IPS-NIHi7 (cell line): ENCODE measurements around the gene AKAP6.

Experiments
- DNase-seq: peaks from one replicate; pipeline ENCODE4 v3.0.0; 2012; ENCODE audit warnings: mixed read lengths; ENCODE audit errors: extremely low spot score

Gene AKAP6

DNA sequence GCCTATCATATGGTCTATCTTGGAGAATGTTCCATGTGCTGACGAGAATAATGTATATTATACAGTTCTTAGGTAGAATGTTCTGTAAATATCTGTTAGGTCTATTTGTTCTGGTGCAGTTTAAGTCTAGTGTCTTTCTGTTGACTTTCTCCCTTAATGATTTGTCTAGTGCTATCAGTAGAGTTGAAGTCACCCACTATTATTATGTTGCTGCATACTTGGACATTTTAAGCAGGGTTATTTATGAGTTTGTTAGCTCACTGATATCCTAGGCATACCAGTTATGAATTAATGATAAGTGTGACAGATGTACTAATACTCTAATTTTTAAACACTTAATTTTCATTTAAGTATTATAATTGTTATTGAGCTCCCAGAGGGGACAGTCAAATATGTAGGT is 292.5 kb downstream of the AKAP6 start:
- no peak for DNase-seq

DNA sequence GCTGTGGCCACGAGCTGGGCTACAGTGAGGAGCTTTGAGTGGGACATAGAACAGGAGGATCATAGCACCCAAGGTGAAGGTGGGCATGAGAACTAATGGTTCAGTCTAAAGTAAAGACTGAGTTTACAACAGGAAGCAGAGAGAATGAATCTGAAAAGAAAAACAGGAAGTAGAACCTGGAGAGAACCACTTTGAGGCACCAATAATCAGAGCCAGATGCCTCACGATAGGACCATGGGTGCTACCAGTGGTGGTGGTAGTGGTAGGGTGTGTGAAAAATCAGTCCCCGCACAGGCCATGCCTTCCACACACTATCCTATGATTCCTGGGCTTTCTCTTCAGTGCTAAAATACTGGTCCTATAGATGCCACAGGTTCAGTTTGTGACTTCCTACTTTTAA is 293.6 kb downstream of the AKAP6 start:
- DNase-seq: no peak

DNA sequence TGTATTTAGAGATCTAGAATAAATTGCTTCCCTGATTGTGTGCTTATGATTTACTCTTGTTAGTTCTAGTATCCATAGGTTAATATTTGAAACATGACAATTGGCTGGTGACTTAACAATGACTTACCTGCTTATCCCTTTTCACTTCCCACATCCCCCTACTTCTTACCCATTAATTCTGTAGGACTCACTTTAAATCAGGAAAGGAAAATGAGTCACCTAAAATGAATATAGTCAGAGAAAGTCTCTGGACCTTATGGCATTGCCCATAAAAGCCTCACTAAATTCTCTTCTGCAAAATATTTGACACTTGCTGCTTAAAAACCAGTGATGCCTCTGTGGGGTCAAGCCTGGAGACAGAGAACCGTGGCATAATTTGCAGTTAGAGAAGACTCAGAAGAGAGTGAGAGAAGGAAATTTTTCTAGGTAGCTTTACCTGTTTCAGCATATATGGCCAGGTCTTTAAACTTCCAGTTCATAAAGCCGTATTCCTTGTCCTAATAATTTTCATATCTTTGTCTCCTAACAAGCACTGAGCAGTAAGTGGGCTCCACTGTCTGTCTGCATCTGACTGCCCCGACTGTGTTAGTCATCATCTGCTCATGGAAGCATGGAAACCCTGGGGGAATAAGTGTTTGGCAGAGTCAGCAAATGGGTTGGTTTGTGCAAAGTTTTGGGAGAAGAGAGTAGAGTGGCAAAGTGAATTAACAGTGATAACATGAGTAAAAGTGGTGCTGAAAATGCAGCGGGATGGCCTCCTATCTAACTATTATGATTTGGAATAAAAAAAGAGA is 294.4 kb downstream of the AKAP6 start:
- DNase-seq: no peak

- DNase-seq: no peak
Observed at GRCh38 chr14:32625211-32625610, 296.1 kb downstream of the AKAP6 start.

DNA sequence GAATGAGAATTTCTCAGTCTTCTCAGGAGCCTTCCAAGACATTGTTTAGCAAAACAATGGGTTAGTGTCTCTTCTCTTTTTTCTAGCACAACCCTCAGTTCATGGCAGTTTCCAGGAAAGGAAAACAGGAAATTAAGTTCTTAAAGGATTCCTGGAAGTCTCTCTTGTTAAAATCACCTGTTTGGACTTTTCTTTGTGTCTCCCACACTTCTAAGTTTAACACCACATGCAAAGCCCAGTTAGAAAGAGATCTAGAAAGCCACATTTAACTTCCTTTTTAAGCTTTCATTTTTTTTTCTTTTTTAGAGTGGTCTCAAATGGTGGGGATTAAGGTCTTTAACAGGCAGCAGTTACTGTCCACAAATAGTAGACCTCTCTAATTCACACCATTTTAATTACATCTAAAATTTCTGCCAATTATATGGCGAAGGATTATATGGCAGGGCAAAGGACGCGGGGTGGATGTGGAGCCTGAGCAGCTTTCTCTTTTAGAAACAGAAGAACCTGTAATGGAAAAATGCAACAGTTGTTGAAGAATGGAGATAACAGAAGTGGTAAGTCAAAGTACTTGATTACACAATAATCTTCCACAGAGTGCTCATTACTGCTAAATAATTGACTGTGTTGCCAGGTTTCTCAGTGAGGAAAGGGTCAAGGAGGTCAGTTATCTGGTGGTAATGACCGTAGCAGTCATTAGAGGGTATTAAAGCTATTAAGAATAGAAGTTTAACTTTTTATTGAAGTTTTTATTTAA is 298.6 kb downstream of the AKAP6 start:
- no peak for DNase-seq

DNA sequence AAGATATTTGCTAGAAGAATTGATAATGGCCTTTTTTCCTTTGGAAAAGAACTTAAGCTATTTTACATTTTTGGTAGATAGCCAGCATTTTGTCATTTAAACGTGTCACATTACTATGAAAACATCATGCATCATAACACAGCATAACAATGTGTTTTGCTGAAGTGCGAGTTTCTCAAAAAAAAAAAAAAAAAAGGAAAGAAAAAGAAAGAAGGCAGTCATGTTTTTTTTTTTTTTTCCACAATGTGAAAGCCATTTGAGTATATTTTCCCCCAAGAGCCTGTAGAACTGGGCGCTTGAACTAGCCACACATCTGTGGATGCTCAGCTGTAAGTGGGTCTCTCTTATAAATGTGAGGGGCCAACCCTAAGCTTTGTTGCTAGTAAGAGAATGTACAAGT is 300.1 kb downstream of the AKAP6 start:
- no peak for DNase-seq

DNA sequence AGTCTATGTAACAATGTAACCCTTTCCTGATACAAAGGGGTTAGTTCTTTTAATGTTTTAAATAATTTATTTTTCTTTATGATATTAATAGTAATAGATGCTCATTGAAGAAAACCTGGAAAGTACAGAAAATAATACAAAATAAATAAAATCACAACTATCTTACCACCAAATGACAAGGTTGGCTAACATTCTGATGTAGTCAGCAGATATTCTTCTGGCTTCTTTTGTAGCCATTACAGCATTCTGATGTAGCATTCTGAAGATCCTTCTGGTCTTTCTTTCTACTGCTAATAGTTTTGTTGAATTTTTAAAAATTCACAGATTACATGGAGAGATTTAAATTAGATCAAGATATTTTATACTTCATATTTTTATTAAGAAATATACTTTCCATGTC is 301.6 kb downstream of the AKAP6 start:
- DNase-seq: no peak

DNA sequence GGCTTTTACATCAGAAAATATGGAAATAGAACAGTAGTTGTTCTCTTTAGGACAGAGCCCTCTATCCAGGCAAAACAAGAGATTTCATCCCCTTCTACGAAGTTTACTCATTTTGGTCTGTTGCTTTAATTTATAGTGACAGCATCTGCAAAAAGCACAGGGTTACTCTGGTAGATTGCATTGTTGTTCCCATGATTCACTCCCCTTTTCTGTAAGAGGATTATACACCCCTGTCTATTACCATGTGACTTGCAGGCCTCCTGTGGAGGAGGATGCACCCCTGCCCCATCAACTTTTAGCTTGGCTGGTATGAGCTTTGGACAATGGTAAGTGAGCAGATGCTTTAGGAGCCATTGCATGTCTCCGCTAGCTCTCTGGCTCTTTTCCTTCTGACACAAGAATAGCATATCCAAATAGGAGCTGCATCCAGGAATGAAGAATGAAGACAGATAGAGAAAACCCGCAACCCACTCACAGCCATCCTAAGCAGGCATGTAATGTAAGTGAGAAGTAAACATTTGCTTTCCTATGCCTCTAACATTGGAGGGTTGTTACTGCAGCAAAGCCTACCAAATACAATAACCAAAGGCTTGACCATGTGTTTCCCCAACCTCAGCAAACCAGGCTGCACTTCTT is 304.2 kb downstream of the AKAP6 start:
- DNase-seq: no peak

- no peak for DNase-seq
Observed at GRCh38 chr14:32633930-32634329, 304.8 kb downstream of the AKAP6 start.

- DNase-seq: no peak
Observed at GRCh38 chr14:32635061-32635719, 306.1 kb downstream of the AKAP6 start.

- DNase-seq: no peak
Observed at GRCh38 chr14:32637582-32637981, 308.5 kb downstream of the AKAP6 start.

DNA sequence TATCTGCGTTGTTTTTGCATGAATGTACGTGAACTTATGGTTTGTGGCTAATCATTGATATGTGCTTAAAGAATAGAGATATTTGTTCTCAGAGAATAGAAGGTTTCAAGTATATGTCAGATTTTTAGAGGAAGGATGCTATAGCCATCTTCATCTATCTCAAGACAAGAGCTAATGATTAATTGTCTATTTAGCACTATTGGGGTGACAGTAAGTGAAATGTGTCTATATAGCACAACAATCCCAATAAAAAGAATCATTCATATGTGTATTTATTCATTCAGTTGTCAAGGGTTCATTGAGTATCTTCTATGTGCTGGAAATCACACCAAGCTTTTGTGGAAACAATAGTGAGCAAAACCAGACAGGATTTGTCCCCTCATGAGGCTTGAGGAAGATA is 310.1 kb downstream of the AKAP6 start:
- DNase-seq: no peak

GRCh38 chr14:32645551-32645950 is 316.5 kb downstream of the AKAP6 start:
- DNase-seq: no peak

DNA sequence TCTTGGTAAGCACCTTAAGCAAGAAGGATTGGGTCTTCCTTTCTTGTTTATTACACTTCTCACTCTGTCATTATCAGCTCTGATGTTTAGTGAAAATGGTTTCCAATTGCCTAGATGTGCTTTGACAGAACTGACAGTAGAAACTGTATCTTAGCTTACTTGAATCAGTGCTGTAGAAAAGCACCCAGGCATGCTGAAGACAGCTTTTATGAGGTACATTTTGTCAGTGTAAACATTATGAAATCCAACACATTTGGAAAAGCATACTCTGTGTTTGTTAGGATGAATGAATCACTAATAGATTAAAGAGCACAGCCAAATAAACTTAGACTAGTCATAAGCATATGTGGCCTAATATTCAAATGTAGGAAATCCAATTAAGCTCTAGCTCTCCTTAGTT is 319.3 kb downstream of the AKAP6 start:
- DNase-seq: no peak

- DNase-seq: no peak
Observed at GRCh38 chr14:32650030-32650429, 320.9 kb downstream of the AKAP6 start.

GRCh38 chr14:32650665-32651064 is 321.6 kb downstream of the AKAP6 start:
- DNase-seq: no peak

- DNase-seq: no peak
Observed at GRCh38 chr14:32654106-32654505, 325.0 kb downstream of the AKAP6 start.

DNA sequence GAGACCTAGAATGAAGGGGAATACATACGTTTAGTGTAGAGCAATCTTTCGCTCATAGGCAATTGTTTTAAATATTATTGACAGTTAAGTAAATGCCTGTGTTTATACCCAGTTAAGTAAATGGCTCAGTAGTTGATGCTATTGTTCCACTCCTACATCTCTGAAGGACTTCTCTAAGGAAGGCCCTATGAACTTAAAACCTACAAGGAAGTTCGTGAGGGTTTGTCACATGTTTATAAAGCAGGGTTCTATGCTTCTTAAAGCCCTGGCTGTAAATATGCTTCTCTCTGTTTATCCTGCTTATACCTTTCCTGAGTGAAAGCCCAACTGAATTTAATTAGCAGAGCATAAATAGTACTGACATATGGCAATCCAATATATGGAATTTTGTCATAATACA is 327.5 kb downstream of the AKAP6 start:
- no peak for DNase-seq

GRCh38 chr14:32657081-32657480 is 328.0 kb downstream of the AKAP6 start:
- DNase-seq: no peak

DNA sequence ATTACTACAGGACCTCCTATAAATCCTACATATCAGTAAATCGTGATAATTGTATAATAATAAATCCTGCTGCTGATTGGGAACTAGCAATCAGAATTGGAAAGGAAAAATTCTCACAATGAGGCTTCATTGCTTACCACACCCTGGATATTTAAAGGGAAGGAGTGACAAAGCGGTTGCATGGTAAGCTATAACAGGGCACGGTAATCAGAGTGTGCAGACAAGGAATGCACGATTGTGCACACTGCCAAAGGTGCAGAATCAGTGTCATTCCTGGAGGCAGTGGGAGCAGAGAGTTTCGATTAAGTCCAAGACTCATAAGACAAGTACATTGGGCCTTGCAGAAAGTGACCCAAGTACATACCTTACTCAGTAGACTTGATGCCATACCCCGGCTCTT is 332.1 kb downstream of the AKAP6 start:
- no peak for DNase-seq

GRCh38 chr14:32662211-32662610 is 333.1 kb downstream of the AKAP6 start:
- no peak for DNase-seq

DNA sequence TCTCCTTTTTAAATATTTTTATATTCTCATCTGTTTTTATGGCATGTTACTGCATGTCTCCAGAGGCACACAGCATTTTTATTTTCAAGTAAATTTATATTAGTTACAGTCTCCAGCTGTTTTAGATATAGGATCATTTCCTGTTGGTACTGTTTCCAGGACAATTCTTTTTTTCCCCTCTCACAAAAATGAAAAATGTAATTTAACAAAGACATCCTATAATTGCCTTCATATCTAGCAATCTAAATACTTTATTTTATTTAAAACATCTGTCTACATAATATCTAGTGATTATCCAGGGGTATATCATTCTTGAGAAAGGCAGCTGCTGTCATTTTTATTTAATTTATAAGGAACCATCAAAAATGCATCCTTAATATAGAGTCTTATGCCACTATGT is 337.2 kb downstream of the AKAP6 start:
- no peak for DNase-seq
